ENCODE data around the gene NIT1. TPM values are rescaled to one million over a fixed set of nuclear protein-coding genes. Genes with fewer than 3 reads are reported as not detected.
A peak's percentile ranks its signal among the peaks of the same experiment; 100 is the strongest.

NIT1 gene
- total and polyA plus RNA-seq, 9 of the 15 experiments (the other 6 are each of a cell fraction or from before 2014, with no cell fraction given), result 18.4 to 76.0 (median 33.7) TPM

- TF ChIP-seq DEAF1 (CRISPR knock-in tag; IDR thresholded peaks at IDR 0.05) (no peak), ZFP36 (IDR thresholded peaks at IDR 0.05; ENCODE audit: low read depth, low read length, partially characterized antibody) (peak; percentile 62), ZNF696 (CRISPR knock-in tag; conservative IDR thresholded peaks at IDR 0.05) (no peak), FIP1L1 (IDR thresholded peaks at IDR 0.05; ENCODE audit: low read depth, low read length, poor library complexity, severe bottlenecking) (no peak), SMAD4 (CRISPR knock-in tag; conservative IDR thresholded peaks at IDR 0.05) (peak; percentile 73), ZNF561 (CRISPR knock-in tag; conservative IDR thresholded peaks at IDR 0.05) (no peak), SAFB (IDR thresholded peaks at IDR 0.05; ENCODE audit: borderline replicate concordance, low read depth, low read length) (no peak), SMAD1 (IDR thresholded peaks at IDR 0.05; ENCODE audit: low read depth, low read length, partially characterized antibody) (no peak), BACH1 (tag; IDR thresholded peaks at IDR 0.05) (no peak), STAG1 (CRISPR knock-in tag; IDR thresholded peaks at IDR 0.05; ENCODE audit: borderline replicate concordance) (no peak), ELF1 (tag; IDR thresholded peaks at IDR 0.05) (peak; percentile 44; the same call in 1 of the 2 replicates), ZNF589 (CRISPR knock-in tag; IDR thresholded peaks at IDR 0.05; ENCODE audit: low read depth) (no peak), ZNF584 (CRISPR knock-in tag; IDR thresholded peaks at IDR 0.05; ENCODE audit: low read depth) (0 out of 2 replicates have a peak, but pooled peaks have one; percentile 20), CTCFL (IDR thresholded peaks at IDR 0.05; ENCODE audit: borderline replicate concordance, insufficient read depth, low read depth, low read length, poor library complexity, severe bottlenecking) (no peak), BCL6 (CRISPR knock-in tag; IDR thresholded peaks at IDR 0.05) (no peak), ARHGAP35 (IDR thresholded peaks at IDR 0.05; ENCODE audit: partially characterized antibody) (no peak), ESRRA (IDR thresholded peaks at IDR 0.05; ENCODE audit: borderline replicate concordance, low read depth) (0 out of 2 replicates have a peak, but pooled peaks have one; percentile 11), FOSL1 (tag; conservative IDR thresholded peaks at IDR 0.05) (no peak), SRSF7 (optimal IDR thresholded peaks at IDR 0.05; ENCODE audit: low read depth, low read length) (no peak), PHF8 (IDR thresholded peaks at IDR 0.05; ENCODE audit: borderline replicate concordance, low read length) (no peak)
- TF ChIP-seq, protein P1, sequence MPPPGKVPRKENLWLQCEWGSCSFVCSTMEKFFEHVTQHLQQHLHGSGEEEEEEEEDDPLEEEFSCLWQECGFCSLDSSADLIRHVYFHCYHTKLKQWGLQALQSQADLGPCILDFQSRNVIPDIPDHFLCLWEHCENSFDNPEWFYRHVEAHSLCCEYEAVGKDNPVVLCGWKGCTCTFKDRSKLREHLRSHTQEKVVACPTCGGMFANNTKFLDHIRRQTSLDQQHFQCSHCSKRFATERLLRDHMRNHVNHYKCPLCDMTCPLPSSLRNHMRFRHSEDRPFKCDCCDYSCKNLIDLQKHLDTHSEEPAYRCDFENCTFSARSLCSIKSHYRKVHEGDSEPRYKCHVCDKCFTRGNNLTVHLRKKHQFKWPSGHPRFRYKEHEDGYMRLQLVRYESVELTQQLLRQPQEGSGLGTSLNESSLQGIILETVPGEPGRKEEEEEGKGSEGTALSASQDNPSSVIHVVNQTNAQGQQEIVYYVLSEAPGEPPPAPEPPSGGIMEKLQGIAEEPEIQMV (tag; conservative IDR thresholded peaks at IDR 0.05; ENCODE audit: low read depth), result no peak
- TF ChIP-seq, protein P2, sequence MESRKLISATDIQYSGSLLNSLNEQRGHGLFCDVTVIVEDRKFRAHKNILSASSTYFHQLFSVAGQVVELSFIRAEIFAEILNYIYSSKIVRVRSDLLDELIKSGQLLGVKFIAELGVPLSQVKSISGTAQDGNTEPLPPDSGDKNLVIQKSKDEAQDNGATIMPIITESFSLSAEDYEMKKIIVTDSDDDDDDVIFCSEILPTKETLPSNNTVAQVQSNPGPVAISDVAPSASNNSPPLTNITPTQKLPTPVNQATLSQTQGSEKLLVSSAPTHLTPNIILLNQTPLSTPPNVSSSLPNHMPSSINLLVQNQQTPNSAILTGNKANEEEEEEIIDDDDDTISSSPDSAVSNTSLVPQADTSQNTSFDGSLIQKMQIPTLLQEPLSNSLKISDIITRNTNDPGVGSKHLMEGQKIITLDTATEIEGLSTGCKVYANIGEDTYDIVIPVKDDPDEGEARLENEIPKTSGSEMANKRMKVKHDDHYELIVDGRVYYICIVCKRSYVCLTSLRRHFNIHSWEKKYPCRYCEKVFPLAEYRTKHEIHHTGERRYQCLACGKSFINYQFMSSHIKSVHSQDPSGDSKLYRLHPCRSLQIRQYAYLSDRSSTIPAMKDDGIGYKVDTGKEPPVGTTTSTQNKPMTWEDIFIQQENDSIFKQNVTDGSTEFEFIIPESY (CRISPR knock-in tag; IDR thresholded peaks at IDR 0.05), result no peak
These were observed 44.1 kb downstream of the NIT1 start (continued) for GRCh38 chr1:161162052-161162451.

Measured in K562 (cell line).